Peyer's patch (tissue), 4 donors: ENCODE data around the gene CCK.

Experiments
- POLR2A ChIP-seq, 2 donors: fragments of 450-650 bp; IDR thresholded peaks; one replicate each; pipeline ENCODE4 v1.5.1; 2017; ENCODE audit warnings: antibody characterized with exemption in 2 of 2, mild to moderate bottlenecking in 2 of 2, moderate library complexity in 2 of 2
- TF ChIP-seq, protein P1 (sequence below), 6 experiments: fragments of 450-650 bp in 4 of 6; fragments of 200-600 bp in 2 of 6; sonication (generic) in 1 of 6; IDR thresholded peaks; one replicate each; pipeline ENCODE4 v1.5.1; 2017 to 2019; ENCODE audit warnings: antibody characterized with exemption in 6 of 6, mild to moderate bottlenecking in 3 of 6, moderate library complexity in 1 of 6

DNA sequence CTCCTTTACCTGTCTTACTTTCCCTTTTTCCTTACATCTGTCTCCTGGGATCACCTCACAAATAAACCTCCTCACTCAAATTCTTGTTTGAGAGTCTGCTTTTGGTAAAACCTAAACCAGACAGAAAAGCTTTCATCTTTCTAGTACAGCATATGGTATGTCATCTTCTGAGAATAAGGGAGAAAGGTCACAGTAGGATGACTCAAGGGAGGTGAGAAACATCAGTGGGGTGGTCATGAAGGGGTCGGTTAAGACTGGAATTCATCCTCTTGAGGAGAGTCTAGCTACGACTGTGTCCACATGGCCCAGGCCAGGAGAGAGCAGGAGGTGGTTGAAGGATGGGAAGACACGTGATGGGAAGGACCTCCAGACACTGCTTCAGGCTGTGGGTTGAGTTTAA lies 34.8 kb upstream of the CCK start:
- TF ChIP-seq POLR2A (IDR thresholded peaks at IDR 0.05) = no peak
- TF ChIP-seq, protein P1, sequence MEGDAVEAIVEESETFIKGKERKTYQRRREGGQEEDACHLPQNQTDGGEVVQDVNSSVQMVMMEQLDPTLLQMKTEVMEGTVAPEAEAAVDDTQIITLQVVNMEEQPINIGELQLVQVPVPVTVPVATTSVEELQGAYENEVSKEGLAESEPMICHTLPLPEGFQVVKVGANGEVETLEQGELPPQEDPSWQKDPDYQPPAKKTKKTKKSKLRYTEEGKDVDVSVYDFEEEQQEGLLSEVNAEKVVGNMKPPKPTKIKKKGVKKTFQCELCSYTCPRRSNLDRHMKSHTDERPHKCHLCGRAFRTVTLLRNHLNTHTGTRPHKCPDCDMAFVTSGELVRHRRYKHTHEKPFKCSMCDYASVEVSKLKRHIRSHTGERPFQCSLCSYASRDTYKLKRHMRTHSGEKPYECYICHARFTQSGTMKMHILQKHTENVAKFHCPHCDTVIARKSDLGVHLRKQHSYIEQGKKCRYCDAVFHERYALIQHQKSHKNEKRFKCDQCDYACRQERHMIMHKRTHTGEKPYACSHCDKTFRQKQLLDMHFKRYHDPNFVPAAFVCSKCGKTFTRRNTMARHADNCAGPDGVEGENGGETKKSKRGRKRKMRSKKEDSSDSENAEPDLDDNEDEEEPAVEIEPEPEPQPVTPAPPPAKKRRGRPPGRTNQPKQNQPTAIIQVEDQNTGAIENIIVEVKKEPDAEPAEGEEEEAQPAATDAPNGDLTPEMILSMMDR (IDR thresholded peaks at IDR 0.05) = no peak
